T-helper 1 cell treated with Interleukin-12 subunit alpha and Interleukin-12 subunit beta and Interleukin-4 antibody, amounts not matched to agents 30 ng/mL and 1 ng/mL, for 36 hours (primary cell): Measurements from ENCODE around the gene COL15A1. TPM values are rescaled to one million over a fixed set of nuclear protein-coding genes. Genes with fewer than 3 reads are reported as not detected.

ENCODE experiments used
- intact Hi-C: fragments of 100-400 bp; cut with micrococcal nuclease; formaldehyde crosslinking; loops from one replicate; pipeline ENCODE4 v1.15.1; 2024
- total RNA-seq: library from RNA; stranded (reverse); gene quantifications from 2 replicates; pipeline ENCODE4 v1.2.3, GENCODE V29; 2022

The COL15A1 gene
- total RNA-seq, 1 donor from 2014 or later = 0.51 TPM

- intact Hi-C loops = no loop called here
Measured at GRCh38 chr9:98971168-98971914, 27.6 kb downstream of the COL15A1 start.

- intact Hi-C loops = no loop called here
Measured at GRCh38 chr9:98971915-98972223, 28.2 kb downstream of the COL15A1 start.

DNA sequence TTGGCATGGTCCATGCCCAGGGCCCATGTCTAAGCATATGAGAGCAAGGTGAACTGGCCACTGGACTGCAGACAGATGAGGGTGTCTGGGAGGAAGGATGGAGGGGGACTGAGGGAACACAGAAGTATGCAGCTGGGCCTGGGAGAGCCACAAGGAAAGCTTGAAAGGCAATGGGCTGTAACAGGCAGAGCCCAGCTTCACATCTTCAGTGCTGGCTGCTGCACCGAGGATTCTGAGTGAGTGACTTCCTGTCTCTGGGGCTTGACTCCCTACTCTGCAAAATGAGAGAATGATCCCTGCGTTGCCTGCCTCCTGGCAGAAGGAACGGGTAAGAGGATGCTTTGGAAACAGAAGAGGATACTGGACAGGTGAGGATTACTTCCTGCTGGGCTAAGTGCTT, 29.0 kb downstream of the COL15A1 start:
- intact Hi-C loops = no loop called here

- intact Hi-C loops = no loop called here
Measured at GRCh38 chr9:98973171-98973570, 29.5 kb downstream of the COL15A1 start.

- intact Hi-C loops = no loop called here
Measured at GRCh38 chr9:98973576-98973975, 29.9 kb downstream of the COL15A1 start.

- intact Hi-C loops = loop anchor here (2.0 kb wide), 1 partner anchor 281 kb away; no protein-coding TSS in a partner anchor
Measured at GRCh38 chr9:98974106-98974505, 30.4 kb downstream of the COL15A1 start.

GRCh38 chr9:98974554-98974953, 30.8 kb downstream of the COL15A1 start:
- intact Hi-C loops = loop anchor here (2.0 kb wide), 1 partner anchor 280 kb away; no protein-coding TSS in a partner anchor

- intact Hi-C loops = loop anchor here (1.0 to 2.0 kb wide), 5 partner anchors 25 to 280 kb away; no protein-coding TSS in a partner anchor
Measured at GRCh38 chr9:98974994-98975712, 31.4 kb downstream of the COL15A1 start.

- intact Hi-C loops = loop anchor here (1.0 to 2.0 kb wide), 5 partner anchors 24 to 279 kb away; no protein-coding TSS in a partner anchor
Measured at GRCh38 chr9:98975838-98976237, 32.1 kb downstream of the COL15A1 start.

DNA sequence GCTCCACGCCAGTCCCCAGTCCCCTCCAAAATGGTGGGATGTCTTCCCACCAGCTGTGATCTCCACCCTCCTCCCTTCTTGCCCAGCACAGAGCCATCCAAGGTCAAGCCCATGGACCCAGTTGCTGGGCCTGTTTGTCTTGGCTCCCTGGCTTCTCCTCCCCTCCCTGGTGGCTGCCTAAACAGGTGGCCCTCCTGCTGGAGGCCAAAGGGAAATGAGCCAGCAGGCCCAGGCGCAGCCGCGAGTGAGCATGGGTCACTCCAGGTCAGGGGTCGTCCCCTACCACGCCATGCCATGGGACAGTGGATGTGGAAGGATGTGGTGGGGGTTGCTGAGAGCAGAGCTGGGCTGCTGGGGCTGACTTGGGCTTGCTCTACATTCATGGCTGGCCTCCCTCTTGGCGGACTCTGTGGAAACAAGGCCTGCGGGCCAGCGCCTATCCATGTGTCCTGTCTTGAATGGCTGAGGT, 33.6 kb downstream of the COL15A1 start:
- intact Hi-C loops = no loop called here

DNA sequence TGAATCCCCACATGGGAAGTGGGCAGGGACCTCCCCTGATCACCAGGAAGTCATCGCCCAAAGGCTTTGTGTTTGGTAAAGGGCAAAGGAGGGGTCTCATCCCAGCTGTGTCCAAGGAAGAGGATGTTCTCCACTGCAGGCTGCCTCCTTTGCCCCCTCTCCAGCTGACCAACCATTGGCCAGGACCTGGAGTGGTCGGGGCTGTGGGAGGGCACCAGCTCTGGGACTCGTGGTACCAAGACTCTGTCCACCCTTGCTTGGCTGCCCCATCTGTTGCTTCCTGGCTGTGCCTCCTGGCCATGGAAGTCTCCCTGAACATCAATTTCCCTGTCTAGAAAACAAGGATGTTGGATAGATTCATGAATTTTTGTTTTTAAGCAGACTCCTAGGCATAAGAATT, 34.1 kb downstream of the COL15A1 start:
- intact Hi-C loops = no loop called here

GRCh38 chr9:98978231-98978681, 34.5 kb downstream of the COL15A1 start:
- intact Hi-C loops = no loop called here

- intact Hi-C loops = no loop called here
Measured at GRCh38 chr9:98980291-98980690, 36.6 kb downstream of the COL15A1 start.

- intact Hi-C loops = no loop called here
Measured at GRCh38 chr9:98983295-98984268, 39.9 kb downstream of the COL15A1 start.

DNA sequence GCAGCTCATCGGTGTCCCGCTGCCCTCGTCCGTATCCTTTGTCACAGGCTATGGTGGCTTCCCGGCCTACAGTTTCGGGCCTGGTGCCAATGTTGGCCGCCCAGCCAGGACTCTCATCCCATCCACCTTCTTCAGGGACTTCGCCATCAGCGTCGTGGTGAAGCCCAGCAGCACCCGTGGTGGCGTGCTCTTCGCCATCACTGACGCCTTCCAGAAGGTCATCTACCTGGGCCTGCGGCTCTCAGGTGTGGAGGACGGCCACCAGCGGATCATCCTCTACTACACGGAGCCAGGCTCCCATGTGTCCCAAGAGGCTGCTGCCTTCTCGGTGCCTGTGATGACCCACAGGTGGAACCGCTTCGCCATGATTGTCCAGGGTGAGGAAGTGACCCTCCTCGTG, 41.9 kb downstream of the COL15A1 start:
- intact Hi-C loops = no loop called here

- intact Hi-C loops = no loop called here
Measured at GRCh38 chr9:98986866-98987651, 43.4 kb downstream of the COL15A1 start.

- intact Hi-C loops = no loop called here
Measured at GRCh38 chr9:98989036-98990000, 45.6 kb downstream of the COL15A1 start.

DNA sequence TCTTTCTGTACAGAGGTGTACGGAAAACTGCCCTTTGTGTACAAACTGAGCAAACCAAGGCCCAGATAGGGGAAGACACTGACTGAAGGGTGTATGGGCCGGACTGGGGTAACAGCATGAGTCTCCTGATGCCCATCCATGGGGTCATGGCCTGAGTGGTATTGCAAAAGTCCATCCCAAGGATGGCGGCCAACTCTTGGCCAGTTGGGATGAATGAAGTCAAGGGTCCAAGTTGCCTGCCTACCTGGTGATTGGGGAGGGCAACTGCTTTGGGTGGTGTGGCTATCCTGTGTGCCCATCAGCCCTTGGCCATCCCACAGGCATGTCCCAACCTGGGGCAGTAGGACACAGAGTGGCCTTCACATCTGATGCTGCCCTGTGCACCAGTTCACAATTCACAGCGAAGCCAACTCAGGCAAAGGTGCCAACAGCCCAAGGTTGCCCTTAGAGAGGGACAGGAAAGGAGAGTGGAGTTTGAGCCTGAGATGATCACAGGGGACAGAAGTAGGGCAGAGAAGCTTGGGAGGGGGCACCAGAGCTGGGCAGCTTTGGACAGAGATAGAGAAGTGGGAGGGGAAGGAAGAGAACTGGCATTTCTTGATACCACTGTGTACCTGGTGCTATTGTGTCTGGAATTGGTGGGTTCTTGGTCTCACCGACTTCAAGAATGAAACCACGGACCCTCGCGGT, 46.6 kb downstream of the COL15A1 start:
- intact Hi-C loops = no loop called here
